ENCODE results near the gene PHTF2. TPM values are rescaled to one million over a fixed set of nuclear protein-coding genes. Genes with fewer than 3 reads are reported as not detected.

The PHTF2 gene
- total and polyA plus RNA-seq, 2 donors (not counting 3 experiments of a cell fraction or from before 2014, with no cell fraction given): 13.3 to 21.4 TPM

DNA sequence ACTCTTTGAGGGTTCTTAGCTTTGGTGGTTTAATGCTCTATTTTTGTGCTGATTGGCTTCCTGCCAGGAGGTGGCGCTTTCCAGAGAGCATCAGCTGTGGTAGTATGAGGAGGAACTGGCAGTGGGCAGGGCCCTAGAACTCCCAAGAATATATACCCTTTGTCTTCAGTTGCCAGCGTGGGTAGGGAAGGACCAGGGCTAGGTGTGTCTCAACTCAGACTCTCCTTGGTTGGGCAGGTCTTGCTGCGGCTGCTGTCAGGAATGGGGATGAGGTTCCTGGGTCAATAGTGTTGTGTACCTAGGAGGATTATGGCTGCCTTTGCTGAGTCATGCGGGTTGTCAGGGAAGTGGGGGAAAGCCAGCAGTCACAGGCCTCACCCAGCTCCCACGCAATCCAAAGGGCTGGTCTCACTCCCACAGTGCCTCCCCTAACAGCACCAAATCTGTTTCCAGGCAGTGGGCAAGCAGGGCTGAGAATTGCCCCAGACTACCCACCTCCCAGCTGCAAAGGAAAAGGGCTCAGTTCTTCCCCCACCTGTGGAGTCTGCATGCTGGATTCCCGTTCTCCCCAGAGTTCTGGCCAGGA is 191.5 kb downstream of the PHTF2 start:
- H4K20me1 ChIP-seq (replicated peaks; ENCODE audit: control insufficient read depth, extremely low read depth, insufficient read depth, low read length): no peaks in the 10 kb centered on the region
- POLR2A ChIA-PET: no interaction called here
- H2AFZ ChIP-seq (ENCODE audit: low read depth, low read length): no peak overlapping the region
- dilution Hi-C loops (cut with MboI; ENCODE audit: extremely low pct_ligation_motif_present, low sequenced_read_pairs) (no loop called here), intact Hi-C loops (cut with micrococcal nuclease) (no loop called here)
- TF ChIP-seq GATA2 (IDR thresholded peaks at IDR 0.05; ENCODE audit: insufficient read depth, insufficient read length, low read depth, low read length) (no peak), JUN (IDR thresholded peaks at IDR 0.05; ENCODE audit: borderline replicate concordance, insufficient read depth, insufficient read length, low read depth) (no peak), POLR2AphosphoS5 (IDR thresholded peaks at IDR 0.05; ENCODE audit: insufficient read depth, low read depth, low read length) (no peak), POLR2A (IDR thresholded peaks at IDR 0.05; ENCODE audit: low read depth, low read length) (no peak), MAX (IDR thresholded peaks at IDR 0.05; ENCODE audit: insufficient read depth, insufficient read length) (no peak), CTCF (IDR thresholded peaks at IDR 0.05; ENCODE audit: extremely low read depth in 1 of 2, insufficient read depth in 1 of 2, low read depth in 1 of 2, low read length in 2 of 2) (no peak), MYC (IDR thresholded peaks at IDR 0.05; ENCODE audit: low read depth, low read length) (no peak), FOS (IDR thresholded peaks at IDR 0.05; ENCODE audit: borderline replicate concordance, insufficient read depth, low read length) (no peak), EZH2 (IDR thresholded peaks at IDR 0.05; ENCODE audit: borderline replicate concordance, low read depth, low read length, severe bottlenecking) (no peak)
- H3K4me2 ChIP-seq (ENCODE audit: insufficient read depth, low read length): no peak overlapping the region
- H3K36me3 ChIP-seq (ENCODE audit: control insufficient read depth in 2 of 2, extremely low read depth in 1 of 2, insufficient read depth in 2 of 2, low read length in 2 of 2): no peaks in the 10 kb centered on the region
- H3K79me2 ChIP-seq (ENCODE audit: control insufficient read depth, insufficient read depth, low read length): no peaks in the 10 kb centered on the region
- no peaks in the 10 kb centered on the region for H3K4me1 ChIP-seq (ENCODE audit: control insufficient read depth, extremely low read depth, insufficient read depth, low read length)
- DNase-seq (ENCODE audit: low read depth, low spot score): no peak
- H3K9me1 ChIP-seq (replicated peaks; ENCODE audit: control insufficient read depth, extremely low read depth, insufficient read depth, low read length): no peaks in the 10 kb centered on the region
- FAIRE-seq: no peak
- CTCF ChIA-PET: interaction anchor here (0.9 kb wide), 1 partner anchor 50 kb away, joined by 3 read pairs; no protein-coding TSS in a partner anchor
- H3K27me3 ChIP-seq (ENCODE audit: control insufficient read depth in 2 of 2, insufficient read depth in 2 of 2, low read length in 2 of 2): peaks cover 0 to 10% of the 10 kb centered on the region in 2 experiments
- H3K27ac ChIP-seq (ENCODE audit: insufficient read depth, low read depth, low read length): no peak overlapping the region
- H3K9me3 ChIP-seq (replicated peaks; ENCODE audit: control insufficient read depth, insufficient read depth, low read length): no peaks in the 10 kb centered on the region
- no TSS peak for BruUV-seq (replicated peaks)
- no peak overlapping the region for H3K9ac ChIP-seq (replicated peaks; ENCODE audit: extremely low read depth, insufficient read depth, low read length)
- no peak overlapping the region for H3K4me3 ChIP-seq (replicated peaks in 1 of 3; ENCODE audit: insufficient read depth in 1 of 3, low read depth in 1 of 3, low read length in 3 of 3)
